ENCODE measurements around the gene SNAPC4.
"Not testable (repeated sequence)": the region's sequence is repeated elsewhere in the genome, so short reads cannot be mapped to it uniquely, and the experiment has no call there.

SNAPC4 gene

GRCh38 chr9:136353757-136354488 is 46.0 kb downstream of the SNAPC4 start:
- Mint-ChIP-seq H3K9me3 (no peaks in the 10 kb centered on the region), H3K4me3 (no peak overlapping the region), H3K27ac (peak overlapping the region; percentile 56), H3K36me3 (ENCODE audit: low read depth) (peaks cover 17% of the 10 kb centered on the region), H3K27me3 (no peaks in the 10 kb centered on the region), H3K4me1 (ENCODE audit: low read depth) (peaks cover 4% of the 10 kb centered on the region)
- intact Hi-C loops (cut with micrococcal nuclease), result no loop called here

GRCh38 chr9:136353088-136353487 is 46.9 kb downstream of the SNAPC4 start:
- Mint-ChIP-seq H3K27ac (no peak overlapping the region), H3K9me3 (no peaks in the 10 kb centered on the region), H3K36me3 (ENCODE audit: low read depth) (peaks cover 10% of the 10 kb centered on the region), H3K27me3 (no peaks in the 10 kb centered on the region), H3K4me3 (no peak overlapping the region), H3K4me1 (ENCODE audit: low read depth) (peaks cover 4% of the 10 kb centered on the region)
- intact Hi-C loops (cut with micrococcal nuclease), result no loop called here

GRCh38 chr9:136352682-136353081 is 47.3 kb downstream of the SNAPC4 start:
- peaks cover 10% of the 10 kb centered on the region for H3K36me3 Mint-ChIP-seq (ENCODE audit: low read depth)
- no peaks in the 10 kb centered on the region for H3K27me3 Mint-ChIP-seq
- intact Hi-C loops (cut with micrococcal nuclease), result no loop called here
- H3K4me1 Mint-ChIP-seq (ENCODE audit: low read depth), result peaks cover 4% of the 10 kb centered on the region
- no peak overlapping the region for H3K4me3 Mint-ChIP-seq
- no peak overlapping the region for H3K27ac Mint-ChIP-seq
- H3K9me3 Mint-ChIP-seq, result no peaks in the 10 kb centered on the region

GRCh38 chr9:136351868-136352267 is 48.1 kb downstream of the SNAPC4 start:
- H3K4me1 Mint-ChIP-seq (ENCODE audit: low read depth); H3K9me3 Mint-ChIP-seq; H3K27ac Mint-ChIP-seq; H3K4me3 Mint-ChIP-seq; intact Hi-C loops (cut with micrococcal nuclease); H3K27me3 Mint-ChIP-seq; H3K36me3 Mint-ChIP-seq (ENCODE audit: low read depth): not testable (repeated sequence)

- Mint-ChIP-seq H3K27me3 (no peaks in the 10 kb centered on the region), H3K9me3 (no peaks in the 10 kb centered on the region), H3K4me1 (ENCODE audit: low read depth) (peaks cover 4% of the 10 kb centered on the region), H3K27ac (no peak overlapping the region), H3K36me3 (ENCODE audit: low read depth) (peaks cover 2% of the 10 kb centered on the region), H3K4me3 (no peak overlapping the region)
- intact Hi-C loops (cut with micrococcal nuclease), result no loop called here
Measured at GRCh38 chr9:136351252-136351800, 48.6 kb downstream of the SNAPC4 start.
